ENCODE measurements around the gene RO60.

The RO60 gene

DNA sequence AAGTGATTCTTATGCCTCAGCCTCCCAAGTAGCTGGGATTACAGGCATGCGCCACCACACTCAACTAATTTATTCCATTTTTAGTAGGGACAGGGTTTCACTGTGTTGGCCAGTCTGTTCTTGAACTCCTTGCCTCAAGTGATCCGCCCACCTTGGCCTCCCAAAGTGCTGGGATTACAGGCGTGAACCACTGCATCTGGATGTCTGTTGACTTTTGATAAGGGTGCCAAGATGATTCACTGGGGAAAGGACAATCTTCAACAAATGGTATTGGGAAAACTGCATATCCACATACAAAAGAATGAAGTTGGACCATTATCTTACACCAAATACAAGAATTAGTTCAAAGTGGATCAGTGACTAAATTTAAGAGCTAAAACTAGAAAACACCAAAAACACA lies 19.8 kb downstream of the RO60 start:
- H3K36me3 ChIP-seq (ENCODE audit: insufficient read depth, low read length) = peaks cover 91% of the 10 kb centered on the region

DNA sequence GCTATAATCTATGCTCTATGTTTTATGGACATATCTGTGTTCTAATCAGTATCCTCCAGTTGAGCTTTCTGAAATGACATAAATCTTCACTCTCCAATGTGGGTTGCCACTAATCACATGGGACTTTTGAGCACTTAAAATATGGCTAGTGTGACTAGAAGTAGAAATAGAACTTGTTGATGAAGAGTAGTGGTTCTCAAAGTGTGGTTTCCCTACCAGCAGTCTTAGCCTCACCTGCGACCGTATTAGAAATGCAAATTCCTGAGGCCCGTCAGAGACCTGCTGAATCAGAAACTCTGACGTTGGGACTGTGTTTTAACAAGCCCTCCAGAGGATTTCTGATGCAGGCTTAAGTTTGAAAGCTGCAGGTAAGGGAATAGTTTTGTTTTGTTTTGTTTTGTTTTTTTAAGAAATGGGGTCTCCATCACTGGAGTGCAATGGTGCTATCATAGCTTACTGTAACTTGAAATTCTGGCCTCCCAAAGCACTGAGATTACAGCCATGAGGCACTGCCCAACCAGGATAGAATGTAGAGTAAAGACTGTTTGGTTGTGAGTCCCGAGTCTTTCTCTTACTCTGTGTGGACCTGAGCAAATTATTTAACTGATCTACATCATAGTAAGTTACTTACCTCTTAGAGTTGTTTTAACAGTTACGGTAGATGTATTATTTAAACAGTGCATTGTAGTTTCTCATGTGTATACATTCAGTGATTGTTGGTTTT lies 24.1 kb downstream of the RO60 start:
- Histone ChIP-seq H3K9me2 (ENCODE audit: low read depth, low read length) (no peaks in the 10 kb centered on the region), H2AFZ (ENCODE audit: low read length) (no peak overlapping the region), H3K79me2 (ENCODE audit: insufficient read depth, low read length) (no peaks in the 10 kb centered on the region), H3K27me3 (ENCODE audit: insufficient read depth, low read length) (no peaks in the 10 kb centered on the region), H3F3A (ENCODE audit: insufficient read depth, low read length) (no peaks in the 10 kb centered on the region), H3K4me1 (ENCODE audit: insufficient read depth, low read length, severe bottlenecking) (peaks cover 11% of the 10 kb centered on the region), H3K4me3 (ENCODE audit: low read depth, low read length, poor library complexity, severe bottlenecking) (no peak overlapping the region), H3K36me3 (ENCODE audit: insufficient read depth, low read length) (peaks cover 83% of the 10 kb centered on the region), H3K27ac (ENCODE audit: low read depth, low read length, poor library complexity, severe bottlenecking) (peak overlapping the region; percentile 7), H4K20me1 (ENCODE audit: insufficient read depth, low read length) (no peaks in the 10 kb centered on the region), H3K9me3 (ENCODE audit: low read length) (peaks cover 3% of the 10 kb centered on the region; the same call in 1 of the 2 replicates), H3K9ac (ENCODE audit: low read length) (no peak overlapping the region), H3K4me2 (ENCODE audit: low read length) (no peak overlapping the region; the same call in 1 of the 2 replicates)
- TF ChIP-seq EZH2 (IDR thresholded peaks at IDR 0.05; ENCODE audit: borderline replicate concordance, low read length) (no peak), CTCF (IDR thresholded peaks at IDR 0.05; ENCODE audit: low read length) (no peak)

More for the DNA sequence above, 19.8 kb downstream of the RO60 start:
- Histone ChIP-seq H2AFZ (ENCODE audit: low read length) (no peak overlapping the region), H4K20me1 (ENCODE audit: insufficient read depth, low read length) (no peaks in the 10 kb centered on the region), H3K79me2 (ENCODE audit: insufficient read depth, low read length) (0 out of 2 replicates have a peak, but pooled peaks cover 3% of the 10 kb centered on the region), H3K9ac (ENCODE audit: low read length) (no peak overlapping the region), H3K9me2 (ENCODE audit: low read depth, low read length) (no peaks in the 10 kb centered on the region), H3K27me3 (ENCODE audit: insufficient read depth, low read length) (no peaks in the 10 kb centered on the region), H3K9me3 (ENCODE audit: low read length) (peaks cover 12% of the 10 kb centered on the region), H3F3A (ENCODE audit: insufficient read depth, low read length) (no peaks in the 10 kb centered on the region), H3K27ac (ENCODE audit: low read depth, low read length, poor library complexity, severe bottlenecking) (no peak overlapping the region), H3K4me3 (ENCODE audit: low read depth, low read length, poor library complexity, severe bottlenecking) (no peak overlapping the region), H3K4me1 (ENCODE audit: insufficient read depth, low read length, severe bottlenecking) (peaks cover 11% of the 10 kb centered on the region), H3K4me2 (ENCODE audit: low read length) (no peak overlapping the region)
- TF ChIP-seq EZH2 (IDR thresholded peaks at IDR 0.05; ENCODE audit: borderline replicate concordance, low read length) = no peak
- TF ChIP-seq CTCF (IDR thresholded peaks at IDR 0.05; ENCODE audit: low read length) = no peak

- no peak overlapping the region for H2AFZ ChIP-seq (ENCODE audit: low read length)
- H3K27ac ChIP-seq (ENCODE audit: low read depth, low read length, poor library complexity, severe bottlenecking) = no peak overlapping the region
- no peaks in the 10 kb centered on the region for H3F3A ChIP-seq (ENCODE audit: insufficient read depth, low read length)
- H4K20me1 ChIP-seq (ENCODE audit: insufficient read depth, low read length) = no peaks in the 10 kb centered on the region
- TF ChIP-seq CTCF (IDR thresholded peaks at IDR 0.05; ENCODE audit: low read length) (no peak), EZH2 (IDR thresholded peaks at IDR 0.05; ENCODE audit: borderline replicate concordance, low read length) (no peak)
- H3K9me3 ChIP-seq (ENCODE audit: low read length) = no peaks in the 10 kb centered on the region
- no peaks in the 10 kb centered on the region for H3K9me2 ChIP-seq (ENCODE audit: low read depth, low read length)
- H3K36me3 ChIP-seq (ENCODE audit: insufficient read depth, low read length) = peaks cover 82% of the 10 kb centered on the region
- H3K27me3 ChIP-seq (ENCODE audit: insufficient read depth, low read length) = no peaks in the 10 kb centered on the region
- H3K4me1 ChIP-seq (ENCODE audit: insufficient read depth, low read length, severe bottlenecking) = peaks cover 11% of the 10 kb centered on the region
- H3K4me2 ChIP-seq (ENCODE audit: low read length) = no peak overlapping the region
- H3K9ac ChIP-seq (ENCODE audit: low read length) = no peak overlapping the region
- no peaks in the 10 kb centered on the region for H3K79me2 ChIP-seq (ENCODE audit: insufficient read depth, low read length)
- H3K4me3 ChIP-seq (ENCODE audit: low read depth, low read length, poor library complexity, severe bottlenecking) = no peak overlapping the region
Observed at GRCh38 chr1:193085263-193085662, 25.9 kb downstream of the RO60 start.
